Non-pigmented ciliary epithelial cell (primary cell): ENCODE measurements around the gene FPGS.
"Not testable (repeated sequence)": the region's sequence is repeated elsewhere in the genome, so short reads cannot be mapped to it uniquely, and the experiment has no call there.

Experiments used
- DNase-seq: peaks from one replicate; pipeline ENCODE4 v3.0.0-alpha.2; 2010; ENCODE audit warnings: low read depth

Gene FPGS

GRCh38 chr9:127838375-127839078 lies 35.8 kb downstream of the FPGS start:
- DNase-seq: peak; percentile 30

GRCh38 chr9:127841087-127841835 lies 38.6 kb downstream of the FPGS start:
- no peak for DNase-seq

GRCh38 chr9:127844821-127845359 lies 42.2 kb downstream of the FPGS start:
- no peak for DNase-seq

GRCh38 chr9:127845619-127846018 lies 42.9 kb downstream of the FPGS start:
- not testable (repeated sequence) for DNase-seq

- DNase-seq: no peak
Observed at GRCh38 chr9:127846443-127847177, 43.9 kb downstream of the FPGS start.

GRCh38 chr9:127847178-127847510 lies 44.5 kb downstream of the FPGS start:
- no peak for DNase-seq

GRCh38 chr9:127847833-127848755 lies 45.4 kb downstream of the FPGS start:
- no peak for DNase-seq

GRCh38 chr9:127848756-127849504 lies 46.2 kb downstream of the FPGS start:
- no peak for DNase-seq

GRCh38 chr9:127850286-127850830 lies 47.7 kb downstream of the FPGS start:
- no peak for DNase-seq

- DNase-seq: no peak
Observed at GRCh38 chr9:127852829-127853228, 50.1 kb downstream of the FPGS start.

- DNase-seq: no peak
Observed at GRCh38 chr9:127853312-127854183, 50.9 kb downstream of the FPGS start.

- no peak for DNase-seq
Observed at GRCh38 chr9:127854184-127854806, 51.6 kb downstream of the FPGS start, which contains the start of gene ENG. ENG (minus strand) TSS chr9:127854658; CDS start chr9:127854355, 303 bp downstream.

- no peak for DNase-seq
Observed at GRCh38 chr9:127854960-127855359, 52.3 kb downstream of the FPGS start.

GRCh38 chr9:127855522-127855921 lies 52.8 kb downstream of the FPGS start:
- DNase-seq: no peak

- DNase-seq: no peak
Observed at GRCh38 chr9:127856094-127856728, 53.5 kb downstream of the FPGS start.

GRCh38 chr9:127856729-127857116 lies 54.0 kb downstream of the FPGS start:
- DNase-seq: no peak

GRCh38 chr9:127857278-127857677 lies 54.6 kb downstream of the FPGS start:
- DNase-seq: no peak

GRCh38 chr9:127858041-127858512 lies 55.4 kb downstream of the FPGS start:
- no peak for DNase-seq
